NCI-H524 treated with DMSO at 0.1 percent for 48 hours (cell line): Measurements from ENCODE around the gene TULP4.
"Not testable (repeated sequence)": the region's sequence is repeated elsewhere in the genome, so short reads cannot be mapped to it uniquely, and the experiment has no call there.

Source experiments
- DNase-seq: peaks from one replicate; lab custom pipeline; 2025; lab: John Stamatoyannopoulos, UW

The TULP4 gene

DNA sequence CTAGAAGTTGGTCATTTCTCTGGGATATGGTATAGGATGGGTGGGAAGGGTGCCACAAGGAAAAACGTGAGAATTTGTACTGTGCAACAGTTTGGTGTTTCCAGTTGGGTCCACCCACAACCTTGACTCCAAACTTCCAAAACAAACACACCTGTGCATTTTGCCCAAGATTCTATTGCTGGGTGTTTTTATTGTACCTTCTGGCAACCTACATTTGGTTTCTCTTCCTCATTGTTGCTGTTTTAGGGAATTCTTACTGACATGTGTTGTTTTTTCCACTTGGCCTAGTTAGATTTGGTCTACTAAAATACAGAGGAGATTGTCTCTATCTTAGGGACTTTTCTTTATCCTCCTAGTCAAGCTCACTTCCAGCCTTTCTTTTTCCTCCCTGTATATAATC, 16.7 kb downstream of the TULP4 start:
- no peak for DNase-seq

DNA sequence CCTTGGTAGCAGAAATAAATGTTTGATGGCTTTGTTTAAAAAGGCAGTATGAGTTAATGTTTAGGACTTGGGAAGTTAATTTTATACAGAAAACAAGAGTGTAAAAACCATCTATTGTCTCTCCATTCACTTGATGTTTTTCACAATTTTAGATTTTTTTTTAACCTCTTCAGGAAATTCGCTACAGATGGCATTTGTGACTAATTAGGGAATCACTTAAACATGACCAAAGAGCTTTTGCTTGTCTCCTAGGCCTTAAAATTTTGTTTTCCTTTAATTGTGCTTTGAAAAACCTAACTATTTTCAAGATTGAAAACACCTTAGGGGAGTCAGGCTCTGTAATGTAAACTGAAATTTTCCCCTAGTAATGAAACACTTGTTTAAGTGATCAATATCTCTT, 17.3 kb downstream of the TULP4 start:
- no peak for DNase-seq

DNA sequence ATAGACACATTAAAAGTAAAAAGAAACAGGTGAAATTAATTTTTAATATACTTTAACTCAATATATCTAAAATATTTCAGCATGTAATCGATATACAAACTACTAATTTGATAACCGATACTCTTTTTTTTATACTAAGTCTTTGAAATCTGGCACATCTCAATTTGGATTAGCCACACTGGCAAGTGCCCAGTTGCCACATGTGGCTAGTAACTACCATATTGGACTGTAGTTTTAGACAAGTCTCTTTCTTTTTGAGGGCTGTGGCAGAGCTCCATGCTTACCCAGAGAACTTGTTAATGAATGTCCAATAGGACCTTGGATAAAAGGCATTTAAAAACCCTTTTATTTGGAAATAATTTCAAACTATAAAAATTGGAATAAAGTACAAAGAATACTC, 17.8 kb downstream of the TULP4 start:
- no peak for DNase-seq

DNA sequence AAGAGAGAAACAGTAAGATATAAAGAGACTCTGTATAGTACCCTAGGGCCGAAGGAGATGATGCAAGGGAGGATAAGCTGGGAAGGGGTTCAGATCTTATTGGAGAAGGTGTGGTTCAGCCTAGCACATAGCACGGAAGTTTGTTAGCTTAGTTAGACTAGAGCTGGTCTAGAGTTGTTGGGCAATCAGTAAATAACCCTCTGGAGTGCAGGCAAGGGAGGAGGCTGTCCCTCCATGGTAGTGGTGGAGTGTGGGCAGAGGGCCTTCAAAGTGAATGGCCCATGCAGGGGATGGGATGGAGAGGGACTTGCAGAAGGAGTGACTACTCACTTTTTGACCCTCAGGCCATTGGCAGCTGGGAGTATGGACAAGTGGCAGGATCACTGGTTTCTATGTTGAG, 20.0 kb downstream of the TULP4 start:
- no peak for DNase-seq

DNA sequence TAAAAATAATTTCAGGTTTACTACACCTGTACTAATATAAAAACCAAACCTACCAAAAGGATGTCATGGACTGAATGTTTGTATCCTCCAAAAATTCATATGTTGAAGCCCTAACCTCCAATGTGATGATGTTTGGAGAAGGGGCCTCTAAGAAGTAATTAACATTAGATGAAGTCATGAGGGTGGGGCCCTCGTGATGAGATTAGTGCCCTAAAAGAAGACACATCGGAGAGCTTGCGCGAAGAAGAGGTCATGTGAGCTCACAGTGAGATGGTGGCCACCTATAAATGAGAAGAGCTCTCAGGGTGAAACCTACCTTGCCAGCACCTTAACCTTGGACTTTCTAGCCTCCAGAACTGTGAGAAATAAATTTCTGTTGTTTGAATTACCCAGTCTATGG, 20.8 kb downstream of the TULP4 start:
- DNase-seq = no peak

DNA sequence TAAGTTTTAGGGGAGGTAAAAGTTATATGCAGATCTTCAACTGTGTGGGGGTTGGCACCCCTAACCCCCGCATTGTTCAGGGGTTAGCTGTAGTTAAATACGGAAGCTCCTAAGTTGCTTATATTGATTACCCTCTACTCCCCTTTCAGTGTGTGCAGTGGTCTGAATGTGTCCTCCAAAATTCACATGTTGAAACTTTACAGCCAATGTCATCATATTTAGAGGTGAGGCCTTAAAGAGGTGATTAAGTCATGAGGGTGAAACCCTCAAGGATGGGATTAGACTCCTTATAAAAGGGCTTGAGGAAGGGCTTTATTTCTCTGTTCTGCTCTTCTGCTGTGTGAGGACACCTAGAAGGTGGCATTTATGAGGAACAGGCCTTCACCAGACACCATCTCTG, 22.3 kb downstream of the TULP4 start:
- DNase-seq = no peak

DNA sequence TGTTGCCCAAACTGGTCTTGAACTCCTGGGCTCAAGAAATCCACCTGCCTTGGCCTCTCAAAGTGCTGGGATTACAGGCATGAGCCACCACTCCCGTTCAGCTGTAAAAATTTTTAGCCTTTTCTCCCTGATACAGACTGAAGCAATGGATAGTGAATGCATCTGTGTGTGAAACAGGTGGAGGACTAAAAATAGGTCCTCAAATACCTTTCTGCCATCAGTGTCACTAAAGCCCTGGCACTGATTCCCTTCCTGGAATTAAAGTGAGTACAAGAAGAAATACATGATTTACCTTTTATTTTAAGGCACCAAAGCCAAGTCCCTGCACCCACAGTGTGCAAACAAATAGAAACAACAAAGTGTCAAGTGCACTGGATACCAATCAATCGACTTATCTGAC, 25.1 kb downstream of the TULP4 start:
- no peak for DNase-seq

DNA sequence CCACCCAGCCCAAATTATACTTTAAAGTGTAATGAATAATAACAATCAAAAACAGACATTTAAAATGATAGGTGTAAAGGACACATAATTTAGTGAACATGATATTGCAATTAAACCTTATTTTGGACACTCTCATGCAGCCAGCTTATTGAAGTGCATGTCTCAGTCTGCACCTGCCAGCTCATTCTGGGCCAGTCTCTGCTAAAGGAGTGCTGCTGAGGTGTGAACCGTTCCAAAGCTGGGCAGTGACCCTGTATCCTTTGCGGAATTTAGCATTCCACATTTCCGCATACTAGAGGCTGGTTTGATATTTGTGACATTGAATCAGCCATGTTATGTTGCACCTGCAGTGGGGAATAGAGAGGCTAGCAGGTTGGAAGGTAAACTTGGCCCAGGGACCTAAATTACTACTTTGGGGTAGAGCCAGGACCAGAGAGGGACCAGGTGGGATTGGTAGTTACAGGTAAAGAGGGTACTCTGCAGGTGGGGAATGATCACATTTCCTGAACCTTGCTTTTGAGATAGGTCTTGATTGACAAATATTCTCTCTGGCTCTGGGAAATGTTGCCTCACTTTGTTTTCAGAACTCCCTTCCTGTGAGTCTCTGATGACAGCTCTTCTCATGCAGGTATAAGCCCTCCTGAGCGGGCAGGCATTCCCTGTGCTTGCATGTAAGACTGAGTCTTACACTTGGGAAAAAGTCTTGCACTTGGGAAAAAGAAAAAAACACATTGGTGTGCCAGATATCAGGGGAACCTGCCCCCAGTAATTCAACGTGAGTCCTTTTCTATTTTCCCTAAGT, 26.2 kb downstream of the TULP4 start:
- DNase-seq = no peak

DNA sequence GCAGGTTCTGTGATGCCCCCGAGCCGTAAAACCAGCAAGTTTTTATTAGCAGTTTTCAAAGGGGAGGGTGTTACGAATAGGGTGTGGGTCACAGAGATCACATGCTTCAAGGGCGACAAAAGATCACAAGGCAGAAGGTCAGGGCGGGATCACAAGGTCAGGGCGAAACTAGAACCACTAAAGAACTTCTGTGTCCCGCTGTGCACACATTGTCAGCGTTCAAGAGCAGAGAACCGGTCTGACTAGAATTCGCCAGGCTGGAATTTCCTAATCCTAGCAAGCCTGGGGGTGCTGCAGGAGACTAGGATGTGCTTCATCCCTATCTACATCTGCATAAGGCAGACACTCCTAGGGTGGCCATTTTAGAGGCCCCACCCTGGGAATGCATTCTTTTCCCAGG, 26.9 kb downstream of the TULP4 start:
- DNase-seq = not testable (repeated sequence)

DNA sequence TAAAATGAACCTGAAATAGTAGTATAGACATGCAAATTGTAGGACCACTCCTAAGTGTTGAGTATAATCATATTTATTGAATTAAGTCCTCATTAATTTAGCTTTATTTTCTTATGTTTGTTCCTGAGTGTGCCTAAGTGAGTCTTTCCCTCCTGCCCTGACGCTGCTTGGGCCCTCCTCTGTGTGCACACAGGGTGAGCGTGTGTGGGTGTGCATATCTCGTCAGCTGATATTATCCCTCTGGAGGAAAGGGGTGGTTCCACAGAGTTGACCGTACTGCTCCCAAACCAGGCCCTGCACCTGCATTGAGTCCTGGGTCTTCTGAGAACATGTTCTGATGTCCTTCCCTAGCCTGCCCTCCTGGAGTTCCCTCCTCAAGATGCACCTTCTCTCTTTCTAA, 28.0 kb downstream of the TULP4 start:
- DNase-seq = no peak

DNA sequence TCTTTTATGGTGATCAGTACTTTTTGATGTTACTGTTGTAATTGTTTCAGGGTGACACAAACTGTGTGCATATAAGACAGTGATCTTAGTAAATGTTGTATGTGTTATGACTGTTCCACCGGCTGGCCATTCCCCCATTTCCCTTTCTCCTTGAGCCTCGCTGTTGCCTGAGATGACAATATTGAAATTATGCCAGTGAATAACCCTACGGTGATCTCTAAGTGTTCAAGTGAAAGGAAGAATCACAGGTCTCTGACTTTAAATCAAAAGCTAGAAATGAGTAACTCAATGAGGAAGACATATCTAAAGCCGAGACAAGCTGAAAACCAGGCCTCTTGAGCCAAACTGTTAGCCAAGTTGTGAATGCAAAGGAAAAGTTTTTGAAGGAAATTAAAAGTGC, 32.3 kb downstream of the TULP4 start:
- no peak for DNase-seq

DNA sequence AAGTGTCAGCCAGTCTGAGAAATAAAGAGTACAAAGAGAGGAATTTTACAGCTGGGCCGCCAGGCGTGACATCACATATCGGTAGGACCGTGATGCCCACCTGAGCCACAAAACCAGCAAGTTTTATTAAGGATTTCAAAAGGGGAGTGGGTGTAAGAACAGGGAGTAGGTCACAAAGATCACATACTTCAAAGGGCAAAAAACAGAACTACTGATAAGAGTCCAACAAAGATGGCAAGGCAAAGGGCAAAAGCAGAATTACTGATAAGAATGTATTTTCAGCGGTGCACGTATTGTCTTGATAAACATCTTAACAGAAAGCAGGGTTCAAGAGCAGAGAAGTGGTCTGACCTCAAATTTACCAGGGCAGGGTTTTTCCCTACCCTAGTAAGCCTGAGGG, 33.2 kb downstream of the TULP4 start:
- not testable (repeated sequence) for DNase-seq

DNA sequence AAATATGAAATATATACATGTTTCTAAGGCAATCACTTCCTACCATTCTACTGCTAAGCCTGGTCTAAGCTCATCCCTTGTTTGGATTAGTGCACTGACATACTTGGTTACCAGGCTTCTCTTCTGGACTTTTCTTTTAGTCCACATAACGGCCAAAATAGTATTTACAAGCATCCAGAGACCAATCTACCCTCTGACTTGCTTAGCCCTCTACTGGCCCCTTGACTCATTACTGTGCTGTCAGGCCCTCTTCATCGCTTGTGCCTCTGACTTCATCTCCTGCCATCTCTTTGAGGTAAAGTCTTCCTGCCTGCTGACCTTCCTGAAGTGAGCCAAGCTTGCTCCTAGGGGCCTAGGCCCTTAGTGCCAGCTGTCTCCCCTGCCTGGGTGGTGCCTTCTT, 35.1 kb downstream of the TULP4 start:
- DNase-seq = peak; percentile 87

DNA sequence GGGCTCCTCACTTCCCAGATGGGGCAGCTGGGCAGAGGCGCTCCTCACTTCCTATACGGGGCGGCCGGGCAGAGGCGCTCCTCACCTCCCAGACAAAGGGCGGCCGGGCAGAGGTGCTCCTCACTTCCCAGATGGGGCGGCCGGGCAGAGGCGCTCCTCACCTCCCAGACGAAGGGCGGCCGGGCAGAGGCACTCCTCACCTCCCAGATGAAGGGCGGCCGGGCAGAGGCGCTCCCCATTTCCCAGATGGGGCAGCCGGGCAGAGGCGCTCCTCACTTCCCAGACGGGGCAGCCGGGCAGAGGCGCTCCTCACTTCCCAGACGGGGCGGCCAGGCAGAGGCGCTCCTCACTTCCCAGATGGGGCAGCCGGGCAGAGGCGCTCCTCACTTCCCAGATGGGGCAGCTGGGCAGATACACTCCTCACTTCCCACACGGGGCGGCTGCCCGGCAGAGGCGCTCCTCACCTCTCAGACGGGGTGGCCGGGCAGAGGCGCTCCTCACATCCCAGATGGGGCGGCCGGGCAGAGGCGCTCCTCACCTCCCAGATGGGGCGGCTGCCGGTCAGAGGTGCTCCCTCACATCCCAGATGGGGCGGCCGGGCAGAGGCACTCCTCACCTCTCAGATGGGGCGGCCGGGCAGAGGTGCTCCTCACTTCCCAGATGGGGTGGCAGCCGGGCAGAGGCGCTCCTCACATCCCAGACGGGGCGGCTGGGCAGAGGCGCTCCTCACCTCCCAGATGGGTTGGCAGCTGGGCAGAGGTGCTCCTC, 36.7 kb downstream of the TULP4 start:
- not testable (repeated sequence) for DNase-seq

DNA sequence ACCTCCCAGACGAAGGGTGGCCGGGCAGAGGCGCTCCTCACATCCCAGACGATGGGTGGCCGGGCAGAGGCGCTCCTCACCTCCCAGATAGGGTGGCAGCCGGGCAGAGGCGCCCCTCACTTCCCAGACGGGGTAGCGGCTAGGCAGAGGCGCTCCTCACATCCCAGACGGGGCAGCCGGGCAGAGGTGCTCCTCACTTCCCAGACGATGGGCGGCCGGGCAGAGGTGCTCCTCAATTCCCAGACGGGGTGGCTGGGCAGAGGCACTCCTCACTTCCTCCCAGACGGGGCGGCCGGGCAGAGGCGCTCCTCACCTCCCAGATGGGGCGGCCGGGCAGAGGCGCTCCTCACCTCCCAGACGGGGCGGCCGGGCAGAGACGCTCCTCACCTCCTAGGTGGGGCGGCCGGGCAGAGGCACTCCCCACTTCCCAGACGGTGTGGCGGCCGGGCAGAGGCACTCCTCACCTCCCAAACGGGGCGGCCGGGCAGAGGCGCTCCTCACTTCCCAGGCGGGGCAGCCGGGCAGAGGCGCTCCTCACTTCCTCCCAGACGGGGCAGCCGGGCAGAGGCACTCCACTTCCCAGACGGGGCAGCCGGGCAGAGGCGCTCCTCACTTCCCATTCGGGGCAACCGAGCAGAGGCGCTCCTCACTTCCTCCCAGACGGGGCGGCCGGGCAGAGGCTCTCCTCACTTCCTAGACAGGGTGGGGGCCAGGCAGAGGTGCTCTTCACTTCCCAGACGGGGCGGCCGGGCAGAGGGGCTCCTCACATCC, 37.4 kb downstream of the TULP4 start:
- not testable (repeated sequence) for DNase-seq

DNA sequence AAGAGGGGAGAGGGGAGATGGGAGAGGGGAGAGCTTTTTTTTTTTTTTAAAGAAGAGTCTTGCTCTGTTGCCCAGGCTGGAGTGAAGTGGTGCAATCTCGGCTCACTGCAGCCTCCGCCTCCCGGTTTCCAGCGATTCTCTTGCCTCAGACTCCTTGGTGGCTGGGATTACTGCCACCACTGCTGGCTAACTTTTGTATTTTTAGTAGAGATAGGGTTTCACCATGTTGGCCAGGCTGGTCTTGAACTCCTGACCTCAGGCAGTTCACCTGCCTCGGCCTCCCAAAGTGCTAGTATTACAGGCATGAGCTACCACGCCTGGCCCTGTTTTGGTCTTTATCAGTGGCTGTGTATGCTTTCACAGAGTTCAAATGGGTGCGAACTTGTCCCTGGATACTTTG, 38.5 kb downstream of the TULP4 start:
- DNase-seq = not testable (repeated sequence)

DNA sequence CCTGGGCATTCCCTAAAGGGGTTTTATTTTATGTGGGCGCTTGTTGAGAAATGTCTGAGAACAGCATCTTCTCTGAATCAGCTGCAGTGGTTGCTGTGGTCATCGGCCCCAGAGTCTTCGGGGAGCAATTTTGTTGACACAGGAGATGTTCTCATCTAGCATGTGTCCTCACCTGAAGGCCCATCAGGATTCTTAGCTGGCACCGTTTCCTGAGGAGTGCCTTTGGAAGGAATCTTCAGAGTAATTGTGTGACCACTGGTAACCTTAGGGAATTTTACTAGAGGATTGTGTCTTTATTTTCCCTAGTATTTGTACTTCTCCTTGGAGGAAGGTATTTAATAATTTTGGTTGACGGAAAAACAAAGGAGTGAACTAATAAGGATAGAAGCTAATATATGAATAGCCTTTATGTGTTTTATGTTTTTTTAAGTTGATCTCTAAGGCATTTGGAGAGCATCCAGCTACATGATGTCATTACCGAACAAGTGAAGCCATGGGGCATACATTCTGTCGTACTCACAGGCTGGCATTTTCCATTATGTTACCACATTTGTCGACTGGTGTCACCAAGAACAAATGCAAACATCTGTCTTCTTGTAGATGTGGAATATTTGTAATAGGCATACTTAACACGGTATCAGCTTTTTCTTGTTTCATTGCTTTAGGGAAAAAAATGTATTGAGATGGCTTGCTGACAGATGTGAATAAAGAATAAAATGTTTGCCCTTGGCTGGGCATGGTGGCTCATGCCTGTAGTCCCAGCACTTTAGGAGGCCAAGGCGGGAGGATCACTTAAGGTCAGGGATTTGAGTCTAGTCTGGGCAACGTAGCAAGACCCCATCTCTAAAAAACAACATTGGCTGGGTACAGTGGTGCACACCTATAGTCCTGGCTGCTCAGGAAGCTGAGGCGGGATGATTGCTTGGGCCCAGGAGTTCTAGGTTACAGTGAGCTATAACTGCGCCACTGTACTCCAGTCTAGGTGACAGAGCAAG, 41.9 kb downstream of the TULP4 start:
- no peak for DNase-seq

DNA sequence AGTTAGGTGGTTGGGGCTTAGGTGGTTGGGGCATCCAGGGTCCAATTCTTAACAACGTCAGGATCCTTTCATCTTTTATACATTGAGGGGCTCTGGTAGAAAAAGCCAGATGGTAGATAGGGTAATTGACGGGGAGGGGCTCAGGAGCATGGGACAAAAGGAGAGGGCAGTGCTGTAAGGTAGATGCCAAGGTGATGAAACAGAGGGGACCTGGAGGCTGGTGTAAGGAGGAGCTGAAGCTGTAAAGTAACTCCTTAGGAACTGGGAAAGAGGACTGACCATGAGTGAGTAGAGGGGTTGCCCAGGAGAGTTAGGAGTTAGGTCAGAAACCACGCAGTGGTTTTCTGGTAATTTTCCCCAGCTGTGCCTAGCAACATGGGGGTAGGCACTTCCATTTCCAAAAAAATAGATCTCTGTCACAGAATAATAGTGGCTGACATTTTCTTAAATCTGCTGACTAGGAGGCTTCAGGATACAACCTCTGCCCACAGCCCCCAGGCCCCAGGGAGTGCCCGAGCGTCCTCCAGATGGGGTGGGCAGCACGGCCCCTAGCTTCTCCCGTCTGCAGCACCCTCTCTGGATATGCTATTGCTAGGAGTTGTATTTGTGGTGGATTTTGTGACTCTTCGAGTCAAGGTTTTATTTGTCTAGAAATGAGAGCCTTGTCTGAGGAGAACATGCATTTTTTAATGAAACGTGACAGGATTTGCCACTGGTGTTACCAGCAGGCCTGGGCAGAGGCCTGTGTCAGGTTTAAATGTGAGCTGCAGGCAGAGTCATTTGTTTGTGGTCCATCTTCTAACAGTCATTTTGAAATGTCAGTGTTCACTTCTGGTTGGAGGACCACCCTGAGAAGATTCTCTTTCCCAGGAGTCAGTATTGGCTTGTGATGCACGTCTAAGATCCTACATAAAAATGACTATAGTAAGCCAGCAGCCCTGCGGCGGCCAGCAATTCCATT, 44.6 kb downstream of the TULP4 start:
- no peak for DNase-seq

DNA sequence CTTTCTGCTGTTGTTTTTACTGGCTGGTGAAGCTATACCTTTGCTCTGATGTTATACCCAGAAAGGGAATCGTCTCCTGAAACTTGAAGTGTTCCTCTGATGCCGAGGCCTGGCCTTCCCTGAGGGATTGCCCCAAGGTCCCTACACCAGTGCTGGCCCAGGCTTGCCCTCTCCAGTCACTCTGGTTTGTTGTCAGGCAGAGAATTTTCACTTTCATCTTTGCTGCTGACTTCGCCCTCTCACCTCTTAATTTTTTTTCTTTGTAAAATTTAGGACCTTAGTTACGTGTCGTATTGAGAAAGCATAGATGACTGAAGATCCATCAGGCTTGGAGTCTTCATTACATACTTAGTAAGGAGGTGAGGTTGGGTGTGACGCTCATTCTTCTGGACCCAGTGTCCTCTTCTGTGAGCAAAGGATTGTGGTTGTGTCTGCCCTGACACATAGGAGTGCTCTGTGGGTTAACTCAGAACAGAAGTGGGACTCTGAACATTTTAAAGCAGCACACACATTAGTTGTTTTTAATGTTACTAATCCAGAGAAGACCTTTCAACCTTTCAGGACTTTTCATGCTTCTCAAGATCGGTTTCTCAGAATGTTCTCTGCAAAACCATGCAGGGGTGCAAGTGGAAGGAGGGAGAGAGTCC, 45.4 kb downstream of the TULP4 start:
- DNase-seq = no peak
